WI38 (cell line): ENCODE results near the gene RNF8.

Experiments used
- H3K4me3 ChIP-seq: 2 replicates; pipeline ENCODE4 v1.5.1; 2011; ENCODE audit warnings: low read depth, mild to moderate bottlenecking, control low read depth, low read length
- TF ChIP-seq, protein P1 (sequence below): IDR thresholded peaks from 2 replicates; pipeline ENCODE4 v1.5.1; 2012; ENCODE audit warnings: low read depth, mild to moderate bottlenecking, control low read depth, low read length

RNF8 gene

DNA sequence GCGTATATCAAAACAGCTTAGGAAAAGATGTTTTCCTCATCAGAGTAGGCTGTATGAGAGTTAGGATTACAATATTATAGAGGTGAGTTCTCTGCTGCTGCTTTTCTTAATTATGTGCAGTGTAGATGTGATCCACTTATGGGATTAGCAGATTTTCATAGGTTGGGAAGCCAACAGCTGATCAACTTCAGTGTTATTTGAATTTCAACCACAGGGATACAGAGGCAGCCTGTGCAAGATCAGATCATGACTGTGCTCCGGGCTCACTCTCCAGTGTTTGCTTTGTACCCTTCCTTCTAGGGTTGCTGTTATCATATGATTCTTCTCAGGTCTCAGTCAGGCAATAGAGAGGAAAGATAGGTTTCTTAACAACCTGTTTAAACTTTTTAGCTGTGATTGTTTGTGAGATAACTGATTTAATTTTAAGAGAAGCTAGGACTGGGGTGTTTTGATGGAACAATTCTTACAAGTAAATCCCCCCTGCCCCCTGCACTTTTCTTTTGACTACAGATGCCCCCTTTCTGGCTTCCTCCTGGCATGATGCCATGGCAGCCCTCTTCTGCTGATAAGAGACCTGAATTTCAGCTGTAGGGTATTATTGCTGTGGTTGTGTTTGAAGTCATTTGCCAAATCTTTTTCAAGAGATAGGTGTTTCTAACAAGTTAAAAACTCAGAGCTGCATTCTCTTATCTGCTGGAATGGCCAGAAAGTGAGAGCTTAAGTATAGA, 8.5 kb downstream of the RNF8 start:
- no peak overlapping the region for H3K4me3 ChIP-seq
- TF ChIP-seq, protein P1, sequence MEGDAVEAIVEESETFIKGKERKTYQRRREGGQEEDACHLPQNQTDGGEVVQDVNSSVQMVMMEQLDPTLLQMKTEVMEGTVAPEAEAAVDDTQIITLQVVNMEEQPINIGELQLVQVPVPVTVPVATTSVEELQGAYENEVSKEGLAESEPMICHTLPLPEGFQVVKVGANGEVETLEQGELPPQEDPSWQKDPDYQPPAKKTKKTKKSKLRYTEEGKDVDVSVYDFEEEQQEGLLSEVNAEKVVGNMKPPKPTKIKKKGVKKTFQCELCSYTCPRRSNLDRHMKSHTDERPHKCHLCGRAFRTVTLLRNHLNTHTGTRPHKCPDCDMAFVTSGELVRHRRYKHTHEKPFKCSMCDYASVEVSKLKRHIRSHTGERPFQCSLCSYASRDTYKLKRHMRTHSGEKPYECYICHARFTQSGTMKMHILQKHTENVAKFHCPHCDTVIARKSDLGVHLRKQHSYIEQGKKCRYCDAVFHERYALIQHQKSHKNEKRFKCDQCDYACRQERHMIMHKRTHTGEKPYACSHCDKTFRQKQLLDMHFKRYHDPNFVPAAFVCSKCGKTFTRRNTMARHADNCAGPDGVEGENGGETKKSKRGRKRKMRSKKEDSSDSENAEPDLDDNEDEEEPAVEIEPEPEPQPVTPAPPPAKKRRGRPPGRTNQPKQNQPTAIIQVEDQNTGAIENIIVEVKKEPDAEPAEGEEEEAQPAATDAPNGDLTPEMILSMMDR = no peak

DNA sequence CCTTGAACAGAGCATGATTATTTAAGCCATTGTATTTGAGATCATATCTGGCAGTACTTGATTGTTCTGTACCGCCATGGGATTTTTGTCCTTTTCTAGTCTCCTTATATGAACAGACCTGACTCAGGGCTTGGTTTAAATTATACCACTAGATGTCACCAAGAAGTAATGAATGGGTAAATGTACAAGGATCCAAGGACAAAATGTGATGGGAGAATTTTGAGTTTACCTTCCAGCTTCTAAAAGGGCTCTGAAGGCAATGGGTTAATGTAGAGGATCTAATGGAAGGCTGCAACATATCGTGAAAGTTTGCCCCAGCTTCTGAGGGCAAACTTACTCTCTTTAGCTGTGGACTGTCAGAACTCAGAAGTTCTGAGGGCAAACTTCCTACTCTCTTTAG, 12.0 kb downstream of the RNF8 start:
- TF ChIP-seq, protein P1 = no peak
- no peak overlapping the region for H3K4me3 ChIP-seq

DNA sequence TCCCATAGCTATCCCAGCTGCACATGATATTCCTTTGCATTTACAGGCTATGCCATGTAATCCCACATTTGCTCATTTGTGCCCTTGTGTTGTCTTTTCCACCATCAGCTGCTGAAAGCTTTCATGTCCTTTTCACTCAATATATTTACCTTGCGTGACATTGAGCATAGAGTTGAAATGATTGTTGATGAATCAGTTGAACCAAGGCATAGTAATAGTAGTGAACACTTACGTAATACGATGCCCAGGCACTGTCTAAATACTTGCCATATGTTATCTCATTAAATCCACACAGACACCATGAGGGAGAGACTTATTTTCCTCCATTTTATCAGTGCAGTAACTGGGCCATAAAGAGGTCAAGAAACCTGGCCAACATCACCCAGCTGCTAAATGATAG, 13.1 kb downstream of the RNF8 start:
- TF ChIP-seq, protein P1 = no peak
- no peak overlapping the region for H3K4me3 ChIP-seq

DNA sequence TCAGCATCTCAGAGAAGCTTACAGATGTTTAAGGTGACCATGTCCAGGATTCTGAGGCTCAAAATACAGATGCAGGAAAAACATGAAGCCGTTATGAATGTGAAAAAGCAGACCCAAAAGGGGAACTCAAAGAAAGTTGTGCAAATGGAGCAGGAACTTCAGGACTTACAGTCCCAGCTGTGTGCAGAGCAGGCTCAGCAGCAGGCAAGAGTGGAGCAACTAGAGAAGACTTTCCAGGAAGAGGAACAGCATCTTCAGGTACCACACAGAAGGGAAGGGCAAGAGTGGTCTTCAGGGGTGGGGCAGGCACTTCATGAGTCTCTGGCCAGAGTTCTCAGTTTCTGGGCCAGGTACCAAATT, 15.2 kb downstream of the RNF8 start:
- H3K4me3 ChIP-seq = no peak overlapping the region
- TF ChIP-seq, protein P1 = no peak

DNA sequence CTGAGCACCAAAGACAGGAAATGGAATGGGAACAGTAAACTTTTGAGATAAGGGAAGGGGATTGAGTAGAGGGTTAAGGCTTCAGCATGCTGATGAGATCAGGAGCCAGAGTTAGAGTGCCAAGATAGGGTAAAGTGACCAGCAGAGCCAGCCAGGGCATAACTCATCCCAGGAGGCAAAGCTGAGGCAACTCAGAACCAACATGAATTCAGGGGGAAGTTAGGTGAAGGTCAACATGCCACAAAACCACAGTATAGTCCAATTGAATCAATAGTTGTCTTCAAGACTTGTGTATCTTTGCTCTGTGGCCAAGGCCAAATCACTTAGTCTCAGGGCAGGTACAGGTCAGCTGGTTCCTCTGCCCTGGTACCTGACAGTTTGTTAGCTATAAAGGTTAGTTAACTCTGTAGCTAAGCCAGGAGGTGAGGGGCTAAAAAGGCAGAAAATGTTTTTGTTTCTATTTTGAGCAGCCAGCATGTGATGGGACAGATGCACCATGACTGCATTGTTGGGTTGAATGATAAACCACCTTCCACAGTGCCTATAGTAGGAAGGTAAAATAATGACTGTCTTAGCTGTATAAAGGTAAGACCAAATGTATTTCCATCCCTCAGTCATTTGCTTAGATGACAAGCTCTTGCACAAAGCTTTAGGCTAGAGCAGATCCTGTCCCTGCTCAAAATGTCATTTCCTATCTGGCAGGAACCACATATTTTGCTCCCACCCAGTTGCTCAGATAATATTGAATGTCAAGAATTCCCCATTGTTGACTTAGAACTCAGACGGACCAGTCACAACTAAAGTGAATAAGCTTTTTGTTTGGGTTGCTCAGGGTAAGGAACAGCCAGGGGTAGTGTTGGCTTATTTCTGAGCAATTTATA, 15.8 kb downstream of the RNF8 start:
- no peak overlapping the region for H3K4me3 ChIP-seq
- TF ChIP-seq, protein P1 = no peak

DNA sequence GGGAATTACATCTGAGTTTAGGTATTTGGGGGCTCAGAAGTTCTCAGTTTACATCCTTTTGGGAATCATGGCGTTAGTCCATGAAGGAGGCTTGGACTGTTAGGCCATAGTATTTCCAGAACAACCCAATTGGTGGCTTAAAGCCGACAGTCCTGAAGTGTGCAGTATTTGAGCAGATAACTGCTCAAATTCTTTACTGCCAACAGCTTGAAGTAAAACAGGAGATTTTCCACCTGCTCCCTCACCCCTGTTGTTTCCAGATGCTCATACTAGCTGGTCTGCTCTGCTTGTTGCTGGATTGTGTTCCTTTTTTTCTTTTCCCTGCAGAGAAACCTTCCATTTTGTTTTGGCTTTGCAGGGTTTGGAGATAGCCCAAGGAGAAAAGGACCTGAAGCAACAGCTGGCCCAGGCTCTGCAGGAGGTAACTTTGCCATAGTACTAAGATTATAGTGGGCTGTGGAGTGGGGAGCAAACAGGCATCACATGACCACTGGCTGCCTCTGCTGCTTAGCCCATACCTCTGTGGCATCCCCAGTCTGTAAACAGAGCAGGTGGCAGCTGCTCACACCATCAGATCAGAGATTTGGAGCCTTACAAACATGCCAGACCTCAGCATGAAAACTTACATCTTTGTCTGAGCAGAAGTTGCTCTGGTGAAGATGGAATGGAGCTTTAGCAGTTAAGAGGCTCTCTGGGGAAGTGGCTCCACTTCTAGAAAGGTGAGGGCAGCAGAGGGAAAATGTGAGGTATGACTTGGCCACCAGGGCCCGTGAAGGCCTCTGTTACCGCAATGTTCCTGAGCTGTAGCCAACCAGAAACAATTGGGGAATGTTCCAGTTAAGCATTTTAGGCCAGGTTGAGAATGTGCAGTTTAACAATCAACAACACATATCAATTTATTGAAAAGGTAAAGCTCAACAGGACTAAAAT, 17.6 kb downstream of the RNF8 start:
- no peak overlapping the region for H3K4me3 ChIP-seq
- TF ChIP-seq, protein P1 = no peak
